HG03565 (cell line): ENCODE measurements around the gene KLHDC7A.
"Not testable (repeated sequence)": the region's sequence is repeated elsewhere in the genome, so short reads cannot be mapped to it uniquely, and the experiment has no call there.

Source experiments
- ATAC-seq: cut with Tn5 transposase; IDR thresholded peaks from one replicate; pipeline ENCODE4 v1.9.1; 2021; ENCODE audit warnings: mild to moderate bottlenecking, moderate library complexity; ENCODE audit not compliant: unreplicated experiment

KLHDC7A gene

GRCh38 chr1:18480315-18481189 is at the start of gene KLHDC7A:
Gene KLHDC7A (plus strand): TSS chr1:18480930. CDS start chr1:18480982, 52 bp downstream.
- no peak for ATAC-seq

GRCh38 chr1:18434041-18434440 is 46.7 kb upstream of the KLHDC7A start:
- no peak for ATAC-seq

- ATAC-seq, result no peak
Observed at GRCh38 chr1:18440385-18441226, 40.1 kb upstream of the KLHDC7A start.

GRCh38 chr1:18443587-18444520 is 36.9 kb upstream of the KLHDC7A start:
- ATAC-seq, result no peak

- ATAC-seq, result no peak
Observed at GRCh38 chr1:18444563-18444962, 36.2 kb upstream of the KLHDC7A start.

- ATAC-seq, result no peak
Observed at GRCh38 chr1:18446751-18447150, 34.0 kb upstream of the KLHDC7A start.

- ATAC-seq, result no peak
Observed at GRCh38 chr1:18447509-18448220, 33.1 kb upstream of the KLHDC7A start.

- ATAC-seq, result no peak
Observed at GRCh38 chr1:18448889-18449288, 31.8 kb upstream of the KLHDC7A start.

GRCh38 chr1:18452550-18452949 is 28.2 kb upstream of the KLHDC7A start:
- no peak for ATAC-seq

- ATAC-seq, result no peak
Observed at GRCh38 chr1:18458133-18459092, 22.3 kb upstream of the KLHDC7A start.

- no peak for ATAC-seq
Observed at GRCh38 chr1:18461656-18462055, 19.1 kb upstream of the KLHDC7A start.

- not testable (repeated sequence) for ATAC-seq
Observed at GRCh38 chr1:18462517-18462916, 18.2 kb upstream of the KLHDC7A start.

- no peak for ATAC-seq
Observed at GRCh38 chr1:18463063-18463462, 17.7 kb upstream of the KLHDC7A start.

- ATAC-seq, result no peak
Observed at GRCh38 chr1:18463984-18464664, 16.6 kb upstream of the KLHDC7A start.

GRCh38 chr1:18464665-18465050 is 16.1 kb upstream of the KLHDC7A start:
- no peak for ATAC-seq

- no peak for ATAC-seq
Observed at GRCh38 chr1:18466676-18467075, 14.1 kb upstream of the KLHDC7A start.

- no peak for ATAC-seq
Observed at GRCh38 chr1:18468570-18468969, 12.2 kb upstream of the KLHDC7A start.

- no peak for ATAC-seq
Observed at GRCh38 chr1:18469514-18469913, 11.2 kb upstream of the KLHDC7A start.
